Loucy (cell line): ENCODE data around the gene GNA15.

ENCODE experiments used
- H2AFZ ChIP-seq: fragments of 200-600 bp; sonication (generic); 2 replicates; pipeline ENCODE4 v1.6.0; 2016; ENCODE audit warnings: antibody characterized with exemption, mild to moderate bottlenecking, low read length, moderate library complexity
- H3F3A ChIP-seq: fragments of 200-600 bp; 2 replicates; pipeline ENCODE4 v1.6.0; 2016; ENCODE audit warnings: antibody characterized with exemption, low read depth, mild to moderate bottlenecking
- H3K27me3 ChIP-seq: fragments of 200-600 bp; sonication (generic); 2 replicates; pipeline ENCODE4 v1.6.1; 2014; ENCODE audit warnings: low read length, mild to moderate bottlenecking; ENCODE audit not compliant: insufficient read depth, poor library complexity, severe bottlenecking
- H3K36me3 ChIP-seq: fragments of 200-600 bp; sonication (generic); 2 replicates; pipeline ENCODE4 v1.6.1; 2016; ENCODE audit warnings: low read length; ENCODE audit not compliant: insufficient read depth
- H3K4me1 ChIP-seq: fragments of 200-600 bp; sonication (generic); 2 replicates; pipeline ENCODE4 v1.5.1; 2014; ENCODE audit warnings: low read length, mild to moderate bottlenecking; ENCODE audit not compliant: insufficient read depth, poor library complexity, severe bottlenecking
- H3K4me2 ChIP-seq: fragments of 200-600 bp; sonication (generic); 2 replicates; pipeline ENCODE4 v1.6.0; 2014; ENCODE audit warnings: antibody characterized with exemption, low read length, low read depth, mild to moderate bottlenecking; ENCODE audit not compliant: poor library complexity, severe bottlenecking
- H3K4me3 ChIP-seq: fragments of 200-600 bp; sonication (generic); 2 replicates; pipeline ENCODE4 v1.5.1; 2014; ENCODE audit warnings: low read length, mild to moderate bottlenecking, mixed read lengths; ENCODE audit not compliant: poor library complexity, severe bottlenecking
- H3K79me2 ChIP-seq: fragments of 200-600 bp; sonication (generic); 2 replicates; pipeline ENCODE4 v1.6.1; 2014; ENCODE audit warnings: low read length; ENCODE audit not compliant: insufficient read depth
- H3K9ac ChIP-seq: fragments of 200-600 bp; sonication (generic); 2 replicates; pipeline ENCODE4 v1.6.0; 2014; ENCODE audit warnings: mild to moderate bottlenecking, low read depth, low read length, moderate library complexity; ENCODE audit not compliant: poor library complexity, severe bottlenecking
- H3K9me2 ChIP-seq: fragments of 200-600 bp; sonication (generic); replicated peaks from 2 replicates; pipeline ENCODE4 v1.6.1; 2016; ENCODE audit warnings: low read depth, low read length, mixed read lengths
- H3K9me3 ChIP-seq: fragments of 200-600 bp; sonication (generic); 2 replicates; pipeline ENCODE4 v1.6.1; 2014; ENCODE audit warnings: mild to moderate bottlenecking, antibody characterized with exemption, low read length, low read depth; ENCODE audit not compliant: insufficient read depth
- H4K20me1 ChIP-seq: fragments of 200-600 bp; sonication (generic); 2 replicates; pipeline ENCODE4 v1.6.0; 2014; ENCODE audit warnings: antibody characterized with exemption, low read length, mild to moderate bottlenecking; ENCODE audit not compliant: insufficient read depth, poor library complexity, severe bottlenecking
- CTCF ChIP-seq: fragments of 200-600 bp; sonication (generic); conservative IDR thresholded peaks from 2 replicates; pipeline ENCODE4 v1.5.1; 2014; ENCODE audit warnings: mild to moderate bottlenecking, antibody characterized with exemption, low read length
- EZH2phosphoT487 ChIP-seq: fragments of 200-600 bp; IDR thresholded peaks from 2 replicates; pipeline ENCODE4 v1.6.1; 2018; ENCODE audit warnings: antibody characterized with exemption, mild to moderate bottlenecking, moderate library complexity, borderline replicate concordance

The GNA15 gene

GRCh38 chr19:3145909-3146676, 10.3 kb downstream of the GNA15 start:
- Histone ChIP-seq H3K9ac (no peak overlapping the region), H3K4me3 (no peak overlapping the region), H3K36me3 (peaks cover 55% of the 10 kb centered on the region), H3K27me3 (no peaks in the 10 kb centered on the region), H2AFZ (no peak overlapping the region), H3K4me1 (peaks cover 33% of the 10 kb centered on the region), H3F3A (peaks cover 11% of the 10 kb centered on the region), H3K9me3 (no peaks in the 10 kb centered on the region), H3K79me2 (peaks cover 98% of the 10 kb centered on the region), H3K4me2 (peak overlapping the region; percentile 46), H4K20me1 (peaks cover 81% of the 10 kb centered on the region), H3K9me2 (no peaks in the 10 kb centered on the region)
- no peak for TF ChIP-seq CTCF
- no peak for TF ChIP-seq EZH2phosphoT487

- Histone ChIP-seq H3K9ac (no peak overlapping the region), H3K4me2 (peak overlapping the region; percentile 46), H3K36me3 (peaks cover 56% of the 10 kb centered on the region), H2AFZ (no peak overlapping the region), H3F3A (peaks cover 8% of the 10 kb centered on the region), H3K79me2 (peaks cover 98% of the 10 kb centered on the region), H3K27me3 (no peaks in the 10 kb centered on the region), H3K4me3 (no peak overlapping the region), H3K9me3 (no peaks in the 10 kb centered on the region), H4K20me1 (peaks cover 81% of the 10 kb centered on the region), H3K9me2 (no peaks in the 10 kb centered on the region), H3K4me1 (peaks cover 29% of the 10 kb centered on the region)
- TF ChIP-seq EZH2phosphoT487 (no peak), CTCF (peak; percentile 95)
These were observed 10.9 kb downstream of the GNA15 start for GRCh38 chr19:3146677-3147100.

- peaks cover 81% of the 10 kb centered on the region for H4K20me1 ChIP-seq
- no peak overlapping the region for H3K4me2 ChIP-seq
- H3K9ac ChIP-seq = no peak overlapping the region
- H3F3A ChIP-seq = 0 out of 2 replicates have a peak, but pooled peaks cover 2% of the 10 kb centered on the region
- H3K4me1 ChIP-seq = peaks cover 33% of the 10 kb centered on the region
- H3K36me3 ChIP-seq = peaks cover 69% of the 10 kb centered on the region
- no peak overlapping the region for H3K4me3 ChIP-seq
- H3K79me2 ChIP-seq = peaks cover 98% of the 10 kb centered on the region
- H3K27me3 ChIP-seq = no peaks in the 10 kb centered on the region
- TF ChIP-seq CTCF = no peak
- no peak for TF ChIP-seq EZH2phosphoT487
- H3K9me3 ChIP-seq = no peaks in the 10 kb centered on the region
- no peaks in the 10 kb centered on the region for H3K9me2 ChIP-seq
- no peak overlapping the region for H2AFZ ChIP-seq
These were observed 12.7 kb downstream of the GNA15 start for GRCh38 chr19:3148503-3148902.
